ENCODE data around the gene MPHOSPH9.

The MPHOSPH9 gene

DNA sequence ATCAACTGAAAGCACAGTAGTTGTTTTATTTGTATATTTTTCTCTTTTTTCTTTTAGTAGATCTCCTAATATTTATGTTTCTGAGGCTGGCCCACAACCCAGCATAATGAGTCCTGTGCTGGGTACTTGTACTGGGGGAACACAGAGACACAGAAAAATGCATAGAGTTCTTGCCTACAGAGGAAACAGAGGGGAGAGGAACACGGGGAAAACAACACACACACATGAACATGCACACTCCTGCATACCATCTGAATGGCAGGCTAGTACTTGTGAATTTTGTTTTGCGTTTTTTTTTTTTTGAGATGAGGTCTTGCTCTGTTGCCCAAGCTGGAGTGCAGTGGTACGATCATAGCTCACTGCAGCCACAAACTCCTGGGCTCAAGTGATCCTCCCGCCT is 103.3 kb downstream of the MPHOSPH9 start:
- H3K4me1 ChIP-seq (ENCODE audit: control insufficient read depth, insufficient read depth, low read length), result no peaks in the 10 kb centered on the region

DNA sequence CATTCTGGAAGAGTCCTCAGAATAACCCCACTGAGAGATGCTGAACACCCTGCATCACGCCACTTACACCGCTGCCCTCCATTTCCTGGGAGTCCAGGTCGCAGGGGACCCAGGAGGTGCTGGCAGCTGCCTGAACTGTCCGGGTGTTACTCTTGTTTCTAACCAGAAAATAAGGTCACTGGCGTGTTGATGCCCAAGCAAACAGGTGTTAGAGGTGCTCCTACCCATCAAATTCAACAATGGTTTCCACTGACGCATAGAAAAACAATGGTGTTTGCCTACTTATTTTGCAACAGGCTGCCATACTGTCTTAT is 105.8 kb downstream of the MPHOSPH9 start:
- H3K36me3 ChIP-seq (ENCODE audit: control insufficient read depth, insufficient read depth, low read length), result no peaks in the 10 kb centered on the region
- H3K27me3 ChIP-seq (ENCODE audit: control insufficient read depth, insufficient read depth, low read length), result no peaks in the 10 kb centered on the region
- no peak overlapping the region for H3K9ac ChIP-seq (ENCODE audit: low read depth, low read length)
- no peaks in the 10 kb centered on the region for H3K4me1 ChIP-seq (ENCODE audit: control insufficient read depth, insufficient read depth, low read length)
- H3K4me3 ChIP-seq (ENCODE audit: low read depth, low read length), result no peak overlapping the region
- H3K9me3 ChIP-seq (ENCODE audit: control insufficient read depth, insufficient read depth, low read length), result no peaks in the 10 kb centered on the region

More for the DNA sequence above, 103.3 kb downstream of the MPHOSPH9 start:
- Histone ChIP-seq H3K27me3 (ENCODE audit: control insufficient read depth, insufficient read depth, low read length) (no peaks in the 10 kb centered on the region), H3K36me3 (ENCODE audit: control insufficient read depth, insufficient read depth, low read length) (no peaks in the 10 kb centered on the region), H3K4me3 (ENCODE audit: low read depth, low read length) (no peak overlapping the region), H3K9ac (ENCODE audit: low read depth, low read length) (no peak overlapping the region), H3K9me3 (ENCODE audit: control insufficient read depth, insufficient read depth, low read length) (no peaks in the 10 kb centered on the region)

- H3K9ac ChIP-seq (ENCODE audit: low read depth, low read length), result no peak overlapping the region
- H3K4me1 ChIP-seq (ENCODE audit: control insufficient read depth, insufficient read depth, low read length), result no peaks in the 10 kb centered on the region
- no peak overlapping the region for H3K4me3 ChIP-seq (ENCODE audit: low read depth, low read length)
- H3K36me3 ChIP-seq (ENCODE audit: control insufficient read depth, insufficient read depth, low read length), result no peaks in the 10 kb centered on the region
- no peaks in the 10 kb centered on the region for H3K27me3 ChIP-seq (ENCODE audit: control insufficient read depth, insufficient read depth, low read length)
- H3K9me3 ChIP-seq (ENCODE audit: control insufficient read depth, insufficient read depth, low read length), result no peaks in the 10 kb centered on the region
Observed at GRCh38 chr12:123126294-123127181, 106.4 kb downstream of the MPHOSPH9 start.

GRCh38 chr12:123122626-123123025 is 110.3 kb downstream of the MPHOSPH9 start:
- no peak overlapping the region for H3K4me3 ChIP-seq (ENCODE audit: low read depth, low read length)
- H3K9ac ChIP-seq (ENCODE audit: low read depth, low read length), result no peak overlapping the region
- no peaks in the 10 kb centered on the region for H3K27me3 ChIP-seq (ENCODE audit: control insufficient read depth, insufficient read depth, low read length)
- no peaks in the 10 kb centered on the region for H3K9me3 ChIP-seq (ENCODE audit: control insufficient read depth, insufficient read depth, low read length)
- H3K4me1 ChIP-seq (ENCODE audit: control insufficient read depth, insufficient read depth, low read length), result no peaks in the 10 kb centered on the region
- H3K36me3 ChIP-seq (ENCODE audit: control insufficient read depth, insufficient read depth, low read length), result no peaks in the 10 kb centered on the region

DNA sequence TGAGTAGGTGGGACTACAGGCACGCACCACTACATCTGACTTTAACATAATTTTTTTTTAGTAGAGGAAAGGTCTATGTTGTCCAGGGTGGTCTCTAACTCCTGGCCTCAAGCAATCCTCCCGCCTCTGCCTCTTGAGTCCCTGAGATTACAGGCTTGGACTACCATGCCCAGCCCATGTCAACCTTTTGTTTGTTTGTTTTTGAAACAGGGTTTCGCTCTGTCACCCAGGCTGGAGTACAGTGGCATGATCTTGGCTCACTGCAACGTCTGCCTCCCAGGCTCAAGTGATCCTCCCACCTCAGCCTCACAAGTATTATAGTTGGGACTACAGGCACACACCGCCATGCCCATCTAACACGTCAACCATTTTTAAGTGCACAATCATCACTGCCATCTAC is 111.3 kb downstream of the MPHOSPH9 start:
- H3K27me3 ChIP-seq (ENCODE audit: control insufficient read depth, insufficient read depth, low read length), result no peaks in the 10 kb centered on the region
- H3K4me1 ChIP-seq (ENCODE audit: control insufficient read depth, insufficient read depth, low read length), result no peaks in the 10 kb centered on the region
- H3K36me3 ChIP-seq (ENCODE audit: control insufficient read depth, insufficient read depth, low read length), result no peaks in the 10 kb centered on the region
- H3K4me3 ChIP-seq (ENCODE audit: low read depth, low read length), result no peak overlapping the region
- H3K9ac ChIP-seq (ENCODE audit: low read depth, low read length), result no peak overlapping the region
- no peaks in the 10 kb centered on the region for H3K9me3 ChIP-seq (ENCODE audit: control insufficient read depth, insufficient read depth, low read length)

GRCh38 chr12:123120452-123121166 is 112.3 kb downstream of the MPHOSPH9 start:
- Histone ChIP-seq H3K4me1 (ENCODE audit: control insufficient read depth, insufficient read depth, low read length) (no peaks in the 10 kb centered on the region), H3K9me3 (ENCODE audit: control insufficient read depth, insufficient read depth, low read length) (no peaks in the 10 kb centered on the region), H3K36me3 (ENCODE audit: control insufficient read depth, insufficient read depth, low read length) (no peaks in the 10 kb centered on the region), H3K9ac (ENCODE audit: low read depth, low read length) (no peak overlapping the region), H3K27me3 (ENCODE audit: control insufficient read depth, insufficient read depth, low read length) (no peaks in the 10 kb centered on the region), H3K4me3 (ENCODE audit: low read depth, low read length) (no peak overlapping the region)

GRCh38 chr12:123119808-123120207 is 113.1 kb downstream of the MPHOSPH9 start:
- Histone ChIP-seq H3K36me3 (ENCODE audit: control insufficient read depth, insufficient read depth, low read length) (no peaks in the 10 kb centered on the region), H3K9me3 (ENCODE audit: control insufficient read depth, insufficient read depth, low read length) (no peaks in the 10 kb centered on the region), H3K4me1 (ENCODE audit: control insufficient read depth, insufficient read depth, low read length) (no peaks in the 10 kb centered on the region), H3K4me3 (ENCODE audit: low read depth, low read length) (no peak overlapping the region), H3K9ac (ENCODE audit: low read depth, low read length) (no peak overlapping the region), H3K27me3 (ENCODE audit: control insufficient read depth, insufficient read depth, low read length) (no peaks in the 10 kb centered on the region)

- H3K4me1 ChIP-seq (ENCODE audit: control insufficient read depth, insufficient read depth, low read length), result no peaks in the 10 kb centered on the region
- no peak overlapping the region for H3K9ac ChIP-seq (ENCODE audit: low read depth, low read length)
- no peaks in the 10 kb centered on the region for H3K36me3 ChIP-seq (ENCODE audit: control insufficient read depth, insufficient read depth, low read length)
Observed at GRCh38 chr12:123118497-123118896, 114.4 kb downstream of the MPHOSPH9 start.

DNA sequence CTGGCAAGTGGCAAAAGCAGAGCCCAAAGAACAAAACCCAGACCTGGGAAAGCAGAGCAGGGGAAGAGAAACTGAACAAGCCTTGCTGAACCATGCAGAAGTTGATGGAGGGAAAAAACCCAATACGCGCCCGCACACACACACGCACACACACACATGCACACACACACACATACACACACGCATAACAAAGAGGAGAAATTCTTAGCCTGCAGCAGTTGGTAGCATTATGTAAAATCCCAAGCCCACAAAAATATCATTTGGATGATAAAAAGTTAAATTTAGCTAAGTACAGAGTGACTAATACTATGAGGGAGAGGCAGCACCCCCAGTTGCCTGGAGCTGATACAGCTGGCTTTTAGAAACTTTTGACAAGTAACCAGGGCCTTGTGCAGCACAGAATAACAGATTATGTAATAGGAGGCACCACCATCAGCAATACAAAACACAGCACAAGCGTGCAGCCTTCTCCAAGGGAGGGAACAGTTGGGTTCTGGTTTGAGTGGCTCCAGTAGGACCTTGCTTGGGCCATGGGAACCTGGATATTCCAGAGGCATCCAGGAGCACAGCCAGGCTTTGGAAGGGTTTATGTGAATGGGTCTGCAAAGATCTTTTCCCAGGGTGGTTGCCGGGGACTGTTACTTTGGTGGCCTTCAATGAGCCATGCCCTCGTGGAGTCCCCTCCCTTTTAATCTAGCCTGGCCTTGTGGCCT is 117.4 kb downstream of the MPHOSPH9 start:
- Histone ChIP-seq H3K4me1 (ENCODE audit: control insufficient read depth, insufficient read depth, low read length) (no peaks in the 10 kb centered on the region), H3K4me3 (ENCODE audit: low read depth, low read length) (no peak overlapping the region), H3K9me3 (ENCODE audit: control insufficient read depth, insufficient read depth, low read length) (no peaks in the 10 kb centered on the region), H3K9ac (ENCODE audit: low read depth, low read length) (no peak overlapping the region), H3K27me3 (ENCODE audit: control insufficient read depth, insufficient read depth, low read length) (no peaks in the 10 kb centered on the region), H3K36me3 (ENCODE audit: control insufficient read depth, insufficient read depth, low read length) (no peaks in the 10 kb centered on the region)

More at GRCh38 chr12:123118497-123118896, 114.4 kb downstream of the MPHOSPH9 start:
- no peaks in the 10 kb centered on the region for H3K27me3 ChIP-seq (ENCODE audit: control insufficient read depth, insufficient read depth, low read length)
- no peaks in the 10 kb centered on the region for H3K9me3 ChIP-seq (ENCODE audit: control insufficient read depth, insufficient read depth, low read length)
- H3K4me3 ChIP-seq (ENCODE audit: low read depth, low read length), result no peak overlapping the region

DNA sequence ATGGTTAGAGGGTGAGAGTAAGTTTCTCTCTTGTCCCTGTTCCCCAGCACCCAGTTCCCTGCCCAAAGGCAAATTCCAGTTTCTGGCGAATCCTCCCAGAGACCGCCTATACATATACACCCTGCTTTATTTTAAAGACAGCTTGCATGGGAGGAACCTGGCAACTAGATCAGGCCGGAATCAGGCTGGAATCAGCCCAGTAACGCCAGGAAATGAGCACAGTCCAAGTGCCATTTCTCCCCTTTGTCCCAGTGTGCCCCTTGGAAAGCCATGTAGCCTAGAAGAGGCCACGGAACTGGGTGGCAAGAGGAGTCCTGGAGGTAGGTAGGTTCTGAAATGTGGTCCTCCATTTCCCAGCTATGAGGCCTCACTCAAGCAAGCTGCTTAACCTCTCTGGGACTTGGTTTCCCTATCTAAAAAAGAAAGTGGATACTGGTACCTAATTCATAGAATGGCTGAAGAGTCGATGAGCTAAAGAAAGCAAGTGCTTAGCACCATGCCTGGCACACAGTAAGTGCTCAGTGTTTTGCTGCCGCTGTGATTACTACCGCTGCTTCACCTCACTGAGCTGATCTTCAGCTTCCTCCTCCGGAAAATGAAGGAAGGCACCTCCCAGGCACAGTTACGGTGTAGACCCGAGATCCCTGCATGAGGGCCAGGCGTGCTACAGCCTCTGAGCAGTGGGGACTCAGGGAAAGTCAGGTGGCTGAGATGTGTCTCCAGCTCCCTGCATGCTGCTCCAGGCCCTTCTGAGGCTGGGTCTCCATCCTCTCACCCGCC is 118.4 kb downstream of the MPHOSPH9 start:
- Histone ChIP-seq H3K36me3 (ENCODE audit: control insufficient read depth, insufficient read depth, low read length) (no peaks in the 10 kb centered on the region), H3K4me3 (ENCODE audit: low read depth, low read length) (no peak overlapping the region), H3K9me3 (ENCODE audit: control insufficient read depth, insufficient read depth, low read length) (no peaks in the 10 kb centered on the region), H3K9ac (ENCODE audit: low read depth, low read length) (no peak overlapping the region), H3K4me1 (ENCODE audit: control insufficient read depth, insufficient read depth, low read length) (no peaks in the 10 kb centered on the region), H3K27me3 (ENCODE audit: control insufficient read depth, insufficient read depth, low read length) (no peaks in the 10 kb centered on the region)

DNA sequence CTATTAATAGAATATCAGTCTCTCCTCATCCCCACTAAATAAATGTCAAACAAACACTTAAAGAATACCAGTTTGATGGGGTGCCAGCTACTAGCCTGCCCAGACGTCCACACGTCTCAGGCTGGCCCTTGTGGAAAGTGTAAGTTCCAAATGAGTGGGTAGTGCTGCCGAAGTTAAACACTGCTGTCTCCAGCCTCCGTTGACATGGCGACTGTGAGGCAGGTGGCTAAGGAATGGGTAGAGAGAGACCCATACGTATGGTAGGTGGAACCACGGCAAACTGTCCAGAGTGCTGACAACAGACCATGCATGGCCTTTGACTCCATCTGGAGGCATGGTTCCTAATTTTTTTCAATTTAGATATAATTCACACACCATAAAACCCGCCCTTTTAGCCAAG is 119.9 kb downstream of the MPHOSPH9 start:
- H3K9ac ChIP-seq (ENCODE audit: low read depth, low read length), result no peak overlapping the region
- H3K27me3 ChIP-seq (ENCODE audit: control insufficient read depth, insufficient read depth, low read length), result no peaks in the 10 kb centered on the region
- no peaks in the 10 kb centered on the region for H3K9me3 ChIP-seq (ENCODE audit: control insufficient read depth, insufficient read depth, low read length)
- H3K4me1 ChIP-seq (ENCODE audit: control insufficient read depth, insufficient read depth, low read length), result no peaks in the 10 kb centered on the region
- no peaks in the 10 kb centered on the region for H3K36me3 ChIP-seq (ENCODE audit: control insufficient read depth, insufficient read depth, low read length)
- no peak overlapping the region for H3K4me3 ChIP-seq (ENCODE audit: low read depth, low read length)

Measured in iPS-15b (cell line).